GM12878 (cell line): ENCODE measurements around the gene KARS1. TPM values are rescaled to one million over a fixed set of nuclear protein-coding genes. Genes with fewer than 3 reads are reported as not detected.

Source experiments
- ATAC-seq: fragments of 200-7000 bp; cut with Tn5 transposase; 3 replicates; pipeline ENCODE4 v1.9.1; 2020; ENCODE audit warnings: mild to moderate bottlenecking, moderate library complexity
- BruUV-seq: library from RNA; stranded (reverse); fragments of 400-500 nt; replicated peaks from 2 replicates; lab custom pipeline; 2021; lab: Mats Ljungman, UMichigan
- CTCF ChIA-PET: fragments of 300-600 bp; sonication (Branson Sonifier 250); formaldehyde crosslinking; extraction: SDS; loops from one replicate; lab custom pipeline; 2021; ENCODE audit warnings: inconsistent platforms; lab: Yijun Ruan, JAX
- POLR2A ChIA-PET: fragments of 350-600 bp; formaldehyde crosslinking; extraction: SDS; loops from one replicate; lab custom pipeline; 2021; ENCODE audit warnings: inconsistent platforms; lab: Charles Lee
- RAD21 ChIA-PET: fragments of 300-600 bp; sonication (Branson Sonifier 250); formaldehyde crosslinking; loops from one replicate; lab custom pipeline; 2023; ENCODE audit warnings: antibody characterized with exemption; ENCODE audit not compliant: unreplicated experiment; lab: Charles Lee
- SMC1A ChIA-PET: fragments of 300-600 bp; sonication (Branson Sonifier 250); formaldehyde crosslinking; loops from one replicate; lab custom pipeline; 2023; ENCODE audit not compliant: unreplicated experiment, uncharacterized antibody; lab: Charles Lee
- DNase-seq: peaks from one replicate; pipeline ENCODE4 v3.0.0-alpha.2; 2011; ENCODE audit warnings: low read depth, low spot score
- FAIRE-seq: peaks from 3 replicates; lab custom pipeline; 2011; peaks lifted over from hg19 to GRCh38; lab: Jason Lieb, UNC
- H2AFZ ChIP-seq: 2 replicates; pipeline ENCODE4 v1.6.0; 2011; ENCODE audit warnings: low read depth, low read length, control low read depth; ENCODE audit not compliant: control insufficient read depth
- H3K27ac ChIP-seq: 2 replicates; pipeline ENCODE4 v1.5.1; 2011; ENCODE audit warnings: control low read depth; ENCODE audit not compliant: control insufficient read depth, insufficient read depth
- H3K27me3 ChIP-seq, 2 experiments: replicated peaks in 1 of 2; 2 replicates each; pipeline versions ENCODE4 v1.6.0 to v1.6.1; 2011; ENCODE audit warnings: low read length in 1 of 2; ENCODE audit not compliant: control insufficient read depth in 2 of 2, insufficient read depth in 2 of 2
- H3K36me3 ChIP-seq, 2 experiments: 2 replicates each; pipeline ENCODE4 v1.5.1; 2011; ENCODE audit warnings: low read length in 1 of 2; ENCODE audit not compliant: control insufficient read depth in 2 of 2, insufficient read depth in 2 of 2
- H3K4me1 ChIP-seq: 2 replicates; pipeline ENCODE4 v1.6.1; 2011; ENCODE audit warnings: mild to moderate bottlenecking, low read length, moderate library complexity, mixed read lengths; ENCODE audit not compliant: control insufficient read depth, insufficient read depth
- H3K4me2 ChIP-seq: 2 replicates; pipeline ENCODE4 v1.6.0; 2011; ENCODE audit warnings: control low read depth; ENCODE audit not compliant: control insufficient read depth, insufficient read depth
- H3K4me3 ChIP-seq: fragments of 200-600 bp; sonication (generic); 2 replicates; pipeline ENCODE4 v1.5.1; 2016
- H3K79me2 ChIP-seq: 2 replicates; pipeline ENCODE4 v1.6.0; 2011; ENCODE audit warnings: low read length; ENCODE audit not compliant: control insufficient read depth, insufficient read depth
- H3K9ac ChIP-seq: 2 replicates; pipeline ENCODE4 v1.8.0; 2011; ENCODE audit warnings: low read length, control low read depth, mixed read lengths; ENCODE audit not compliant: control insufficient read depth, insufficient read depth
- H3K9me3 ChIP-seq: replicated peaks from 3 replicates; pipeline ENCODE4 v1.5.1; 2011; ENCODE audit warnings: mild to moderate bottlenecking, low read length; ENCODE audit not compliant: control insufficient read depth, insufficient read depth
- H4K20me1 ChIP-seq: 2 replicates; pipeline ENCODE4 v1.6.0; 2011; ENCODE audit not compliant: control insufficient read depth, insufficient read depth
- BACH1 ChIP-seq: fragments of 450-650 bp; IDR thresholded peaks from 2 replicates; pipeline ENCODE4 v1.6.1; 2017; ENCODE audit warnings: mild to moderate bottlenecking, borderline replicate concordance
- DPF2 ChIP-seq: fragments of 450-650 bp; IDR thresholded peaks from 2 replicates; pipeline ENCODE4 v1.6.1; 2017; ENCODE audit warnings: mild to moderate bottlenecking
- ETV6 ChIP-seq, 2 experiments: fragments of 450-650 bp in 1 of 2; IDR thresholded peaks in 1 of 2; conservative IDR thresholded peaks in 1 of 2; 2 replicates each; pipeline ENCODE4 v1.6.1; 2014; ENCODE audit warnings: antibody characterized with exemption in 1 of 2, borderline replicate concordance in 1 of 2, low read depth in 1 of 2, mild to moderate bottlenecking in 1 of 2, moderate library complexity in 1 of 2
- GABPA ChIP-seq: IDR thresholded peaks from 2 replicates; pipeline ENCODE4 v1.6.1; 2014; ENCODE audit warnings: antibody characterized with exemption, low read depth, mild to moderate bottlenecking, inconsistent platforms
- HDAC2 ChIP-seq: fragments of 200-600 bp; sonication (generic); IDR thresholded peaks from 2 replicates; pipeline ENCODE4 v1.6.1; 2017
- HDAC6 ChIP-seq: fragments of 200-600 bp; sonication (generic); IDR thresholded peaks from one replicate; pipeline ENCODE4 v1.8.0; 2017; ENCODE audit warnings: antibody characterized with exemption; ENCODE audit not compliant: unreplicated experiment
- HDGF ChIP-seq: fragments of 450-650 bp; IDR thresholded peaks from 2 replicates; pipeline ENCODE4 v1.6.1; 2016; ENCODE audit warnings: antibody characterized with exemption
- HSF1 ChIP-seq: fragments of 150-350 bp; IDR thresholded peaks from 2 replicates; pipeline ENCODE4 v1.6.1; 2014; ENCODE audit warnings: mild to moderate bottlenecking, low read depth, low read length
- MTA2 ChIP-seq: fragments of 450-650 bp; IDR thresholded peaks from 2 replicates; pipeline ENCODE4 v1.6.1; 2016; ENCODE audit warnings: low read depth, mild to moderate bottlenecking, moderate library complexity
- NR2C1 ChIP-seq: fragments of 450-650 bp; IDR thresholded peaks from 2 replicates; pipeline ENCODE4 v1.6.1; 2017; ENCODE audit warnings: antibody characterized with exemption, mild to moderate bottlenecking, moderate library complexity
- NRF1 ChIP-seq: conservative IDR thresholded peaks from 2 replicates; pipeline ENCODE4 v1.6.1; 2011; ENCODE audit warnings: mild to moderate bottlenecking, low read depth, low read length, improper control_type of control experiment
- PML ChIP-seq: IDR thresholded peaks from 2 replicates; pipeline ENCODE4 v1.6.1; 2012; ENCODE audit warnings: low read length, inconsistent platforms
- SMARCA5 ChIP-seq: fragments of 450-650 bp; IDR thresholded peaks from 2 replicates; pipeline ENCODE4 v1.6.1; 2017; ENCODE audit warnings: mild to moderate bottlenecking
- USF1 ChIP-seq: IDR thresholded peaks from 2 replicates; pipeline ENCODE4 v1.6.1; 2011; ENCODE audit warnings: borderline replicate concordance, low read depth, mild to moderate bottlenecking, moderate library complexity, mixed read lengths, low read length; ENCODE audit not compliant: insufficient read depth; ENCODE audit errors: extremely low read length
- YBX1 ChIP-seq: fragments of 450-650 bp; IDR thresholded peaks from 2 replicates; pipeline ENCODE4 v1.6.1; 2016; ENCODE audit warnings: antibody characterized with exemption
- YY1 ChIP-seq: IDR thresholded peaks from 2 replicates; pipeline ENCODE4 v1.6.1; 2011; ENCODE audit warnings: low read depth, mild to moderate bottlenecking, low read length
- ZNF207 ChIP-seq: fragments of 450-650 bp; IDR thresholded peaks from 2 replicates; pipeline ENCODE4 v1.6.1; 2014; ENCODE audit warnings: antibody characterized with exemption, mild to moderate bottlenecking, borderline replicate concordance
- ZNF384 ChIP-seq: IDR thresholded peaks from 2 replicates; pipeline ENCODE4 v1.6.1; 2012; ENCODE audit warnings: low read depth, mild to moderate bottlenecking, low read length, improper control_type of control experiment, borderline replicate concordance
- ZNF592 ChIP-seq: fragments of 450-650 bp; IDR thresholded peaks from 2 replicates; pipeline ENCODE4 v1.6.1; 2017; ENCODE audit warnings: mild to moderate bottlenecking, moderate library complexity
- WGBS: methylation state at CpG from one replicate; pipeline ENCODE4 v1.1.6; 2016; ENCODE audit warnings: low lambda C conversion rate; ENCODE audit not compliant: insufficient replicate concordance, insufficient coverage; ENCODE audit errors: missing lambda C conversion rate; 5-methylcytosine and 5-hydroxymethylcytosine counted together
- in situ Hi-C: fragments of 300-500 bp; cut with MboI; formaldehyde crosslinking; loops from 9 replicates; pipeline ENCODE4 v1.14.3; 2018; ENCODE audit warnings: mixed read lengths
- intact Hi-C: fragments of 100-400 bp; cut with micrococcal nuclease; formaldehyde crosslinking; loops from one replicate; pipeline ENCODE4 v1.14.2; 2022; ENCODE audit not compliant: unreplicated experiment
- polyA plus RNA-seq, 11 experiments: library from polyadenylated mRNA; depleted of rRNA in 4 of 11; unstranded in 6 of 11; stranded (reverse) in 5 of 11; fragments of >200 nt; fragmentation: Nextera tagmentation in 4 of 11; fragmentation: Illumina TruSeq in 1 of 11; extraction: Ambion mirVana in 4 of 11; extraction: Trizol in 1 of 11; gene quantifications; 1 replicate in 1 of 11; 2 replicates in 10 of 11; pipeline versions ENCODE4 v1.2.1 to v1.2.3, GENCODE V29; 2011 to 2016; ENCODE audit warnings: inconsistent platforms in 2 of 11, missing spikeins in 2 of 11, low read depth in 1 of 11
- total RNA-seq, 4 experiments: library from RNA; depleted of rRNA in 3 of 4; stranded (reverse); fragments of >200 nt in 3 of 4; fragmentation: Illumina TruSeq in 1 of 4; extraction: Trizol in 1 of 4; gene quantifications; 2 replicates each; pipeline versions ENCODE4 v1.2.1 to v1.2.3, GENCODE V29; 2013 to 2021

The KARS1 gene
- total and polyA plus RNA-seq, 10 of the 15 experiments (the other 5 are each of a cell fraction or from before 2014, with no cell fraction given) = 187 to 312 (median 211) TPM

- TF ChIP-seq HDAC2 (no peak), PML (no peak), ZNF592 (no peak)
Observed at GRCh38 chr16:75589306-75589705, 58.2 kb downstream of the KARS1 start (continued).

GRCh38 chr16:75588716-75589115 lies 58.7 kb downstream of the KARS1 start:
- no peaks in the 10 kb centered on the region for H3K27me3 ChIP-seq
- RAD21 ChIA-PET = no interaction called here
- no peaks in the 10 kb centered on the region for H3K9me3 ChIP-seq
- BruUV-seq = no TSS peak
- no peak overlapping the region for H2AFZ ChIP-seq
- ATAC-seq (no peak), DNase-seq (no peak), FAIRE-seq (no peak)
- H3K4me2 ChIP-seq = no peak overlapping the region
- no peaks in the 10 kb centered on the region; a peak in 1 of 4 replicates for H3K36me3 ChIP-seq
- H3K27ac ChIP-seq = no peak overlapping the region
- H3K4me1 ChIP-seq = no peaks in the 10 kb centered on the region
- no peak overlapping the region for H3K9ac ChIP-seq
- H4K20me1 ChIP-seq = no peaks in the 10 kb centered on the region
- POLR2A ChIA-PET = interaction anchor here (1.0 kb wide), 1 partner anchor 12 kb away, joined by 3 read pairs; no protein-coding TSS in a partner anchor
- in situ Hi-C loops = no loop called here
- intact Hi-C loops = no loop called here
- no peaks in the 10 kb centered on the region for H3K79me2 ChIP-seq
- CTCF ChIA-PET = interaction anchor here (1.0 kb wide), 1 partner anchor 15 kb away, joined by 3 read pairs; no protein-coding TSS in a partner anchor
- no peak overlapping the region for H3K4me3 ChIP-seq
- SMC1A ChIA-PET = interaction anchor here (1.1 kb wide), 1 partner anchor 12 kb away, joined by 4 read pairs; no protein-coding TSS in a partner anchor
- 100% methylated on average over 4 of the region's 4 CpGs for WGBS
- TF ChIP-seq BACH1 (no peak), ETV6 (conservative IDR thresholded peaks at IDR 0.05 in 1 of 2, IDR thresholded peaks at IDR 0.05 in 1 of 2; ENCODE audit: borderline replicate concordance in 1 of 2, low read depth in 1 of 2) (no peak), NR2C1 (no peak), ZNF384 (no peak), HDAC6 (no peak), MTA2 (no peak), GABPA (no peak), USF1 (no peak), HDGF (no peak), HSF1 (no peak), SMARCA5 (no peak), YY1 (no peak), NRF1 (no peak), DPF2 (no peak), ZNF207 (no peak), YBX1 (no peak)
